ENCODE data around the gene SNCA.

- TF ChIP-seq YY1 (IDR thresholded peaks at IDR 0.05; ENCODE audit: low read depth) (no peak), MAX (IDR thresholded peaks at IDR 0.05) (no peak), REST (IDR thresholded peaks at IDR 0.05; ENCODE audit: low read depth) (no peak), TEAD4 (IDR thresholded peaks at IDR 0.05) (no peak), EGR1 (IDR thresholded peaks at IDR 0.05) (no peak), CEBPB (IDR thresholded peaks at IDR 0.05) (no peak), FOXM1 (IDR thresholded peaks at IDR 0.05; ENCODE audit: borderline replicate concordance, low read depth) (no peak), EP300 (IDR thresholded peaks at IDR 0.05; ENCODE audit: borderline replicate concordance) (no peak), RAD21 (IDR thresholded peaks at IDR 0.05; ENCODE audit: low read depth) (no peak)
These were observed 103.0 kb downstream of the SNCA start for GRCh38 chr4:89733946-89734345.
